C4-2B (cell line): ENCODE measurements around the gene SUMO3.

Experiments used
- ZFX ChIP-seq: fragments of 450-650 bp; IDR thresholded peaks from 2 replicates; pipeline ENCODE4 v1.6.1; 2017
- TF ChIP-seq, protein P1 (sequence below): fragments of 450-650 bp; conservative IDR thresholded peaks from 2 replicates; pipeline ENCODE4 v1.5.1; 2017; ENCODE audit warnings: mild to moderate bottlenecking

DNA sequence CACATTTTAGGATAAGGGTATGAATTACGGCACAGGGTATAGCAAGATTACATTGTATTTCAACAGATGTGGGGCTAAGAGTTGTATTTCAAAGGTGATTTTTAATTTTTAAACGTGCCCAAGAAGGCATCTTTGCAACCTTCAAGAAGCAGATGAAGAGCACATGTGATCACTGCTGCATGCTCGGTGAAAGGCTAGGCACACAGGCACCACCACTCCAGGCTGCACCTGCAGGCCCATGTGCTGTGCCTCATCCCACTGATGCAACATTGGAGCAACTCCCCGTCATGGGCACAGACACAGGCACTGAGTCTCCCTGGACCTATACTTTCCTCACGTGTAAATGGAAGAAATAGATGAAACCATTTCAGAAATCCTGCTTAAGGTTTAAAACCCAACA lies 39.8 kb downstream of the SUMO3 start:
- TF ChIP-seq, protein P1, sequence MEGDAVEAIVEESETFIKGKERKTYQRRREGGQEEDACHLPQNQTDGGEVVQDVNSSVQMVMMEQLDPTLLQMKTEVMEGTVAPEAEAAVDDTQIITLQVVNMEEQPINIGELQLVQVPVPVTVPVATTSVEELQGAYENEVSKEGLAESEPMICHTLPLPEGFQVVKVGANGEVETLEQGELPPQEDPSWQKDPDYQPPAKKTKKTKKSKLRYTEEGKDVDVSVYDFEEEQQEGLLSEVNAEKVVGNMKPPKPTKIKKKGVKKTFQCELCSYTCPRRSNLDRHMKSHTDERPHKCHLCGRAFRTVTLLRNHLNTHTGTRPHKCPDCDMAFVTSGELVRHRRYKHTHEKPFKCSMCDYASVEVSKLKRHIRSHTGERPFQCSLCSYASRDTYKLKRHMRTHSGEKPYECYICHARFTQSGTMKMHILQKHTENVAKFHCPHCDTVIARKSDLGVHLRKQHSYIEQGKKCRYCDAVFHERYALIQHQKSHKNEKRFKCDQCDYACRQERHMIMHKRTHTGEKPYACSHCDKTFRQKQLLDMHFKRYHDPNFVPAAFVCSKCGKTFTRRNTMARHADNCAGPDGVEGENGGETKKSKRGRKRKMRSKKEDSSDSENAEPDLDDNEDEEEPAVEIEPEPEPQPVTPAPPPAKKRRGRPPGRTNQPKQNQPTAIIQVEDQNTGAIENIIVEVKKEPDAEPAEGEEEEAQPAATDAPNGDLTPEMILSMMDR: no peak
- no peak for TF ChIP-seq ZFX
